NCI-H1436 (cell line): ENCODE measurements around the gene PARM1.

Experiments used
- DNase-seq: peaks from one replicate; lab custom pipeline; 2025; lab: John Stamatoyannopoulos, UW

PARM1 gene

GRCh38 chr4:75087416-75087815 is 154.5 kb downstream of the PARM1 start:
- DNase-seq = no peak

- no peak for DNase-seq
These were observed 154.9 kb downstream of the PARM1 start for GRCh38 chr4:75087865-75088264.

- no peak for DNase-seq
These were observed 156.3 kb downstream of the PARM1 start for GRCh38 chr4:75089206-75089605.

DNA sequence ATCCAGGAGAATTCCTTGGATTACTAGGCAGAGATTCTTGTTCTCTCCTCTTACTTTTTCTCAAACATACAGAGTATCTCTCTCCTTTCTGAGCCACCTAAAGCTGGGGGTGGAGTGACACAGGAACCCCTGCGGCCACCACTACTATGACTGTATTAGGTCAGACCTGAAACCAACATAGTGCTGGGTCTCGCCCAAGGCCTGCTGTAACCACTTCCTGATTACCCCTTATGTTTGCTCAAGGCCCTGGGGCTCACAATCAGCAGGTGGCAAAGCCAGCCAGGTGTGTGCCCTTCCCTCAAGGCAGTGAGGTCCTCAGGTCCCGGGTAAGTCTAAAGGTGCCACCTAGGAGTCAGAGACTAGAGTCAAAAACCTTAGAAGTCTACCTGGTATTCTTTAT is 166.4 kb downstream of the PARM1 start:
- DNase-seq = no peak
